Colonic mucosa (tissue), 4 donors: ENCODE measurements around the gene DZIP1. TPM values are rescaled to one million over a fixed set of nuclear protein-coding genes. Genes with fewer than 3 reads are reported as not detected.

Experiments
- DNase-seq: peaks from one replicate; pipeline ENCODE4 v3.0.0-alpha.2; 2020
- H3K27ac ChIP-seq: fragments of 200-600 bp; one replicate; pipeline ENCODE4 v1.8.0; 2021
- H3K27me3 ChIP-seq: fragments of 200-600 bp; one replicate; pipeline ENCODE4 v1.8.0; 2021
- H3K36me3 ChIP-seq: fragments of 200-600 bp; one replicate; pipeline ENCODE4 v1.8.0; 2021
- H3K4me1 ChIP-seq: fragments of 200-600 bp; one replicate; pipeline ENCODE4 v1.8.0; 2021; ENCODE audit warnings: mild to moderate bottlenecking
- H3K4me3 ChIP-seq: fragments of 200-600 bp; one replicate; pipeline ENCODE4 v1.8.0; 2021
- H3K9ac ChIP-seq, 2 donors: one replicate each; pipeline ENCODE4 v1.7.0; 2013; ENCODE audit warnings: control low read depth in 2 of 2, low read depth in 2 of 2, low read length in 2 of 2
- H3K9me3 ChIP-seq: fragments of 200-600 bp; one replicate; pipeline ENCODE4 v1.8.0; 2021
- intact Hi-C: fragments of 100-400 bp; cut with DNase I; formaldehyde crosslinking; loops from one replicate; pipeline ENCODE4 v1.14.1; 2022
- total RNA-seq, 2 donors: library from RNA; stranded (reverse); fragmentation: NEBNext Ultra II Directional in 1 of 2; extraction: Animal tissue kit (Norgen Biotek cat#: 25700) in 1 of 2; gene quantifications; one replicate each; pipeline ENCODE4 v1.2.1, GENCODE V29; 2021
- TF ChIP-seq, protein P1 (sequence below): fragments of 200-600 bp; IDR thresholded peaks from one replicate; pipeline ENCODE4 v1.8.0; 2022; ENCODE audit warnings: antibody characterized with exemption, mild to moderate bottlenecking
- donor health status: healthy.
- donor health status: DM: no; HTN: no; CAD: no.
- donor health status: DM: no; HTN: no; CAD: no.

DZIP1 gene
- total RNA-seq, 2 donors from 2014 or later, result 2.2 to 3.6 TPM

DNA sequence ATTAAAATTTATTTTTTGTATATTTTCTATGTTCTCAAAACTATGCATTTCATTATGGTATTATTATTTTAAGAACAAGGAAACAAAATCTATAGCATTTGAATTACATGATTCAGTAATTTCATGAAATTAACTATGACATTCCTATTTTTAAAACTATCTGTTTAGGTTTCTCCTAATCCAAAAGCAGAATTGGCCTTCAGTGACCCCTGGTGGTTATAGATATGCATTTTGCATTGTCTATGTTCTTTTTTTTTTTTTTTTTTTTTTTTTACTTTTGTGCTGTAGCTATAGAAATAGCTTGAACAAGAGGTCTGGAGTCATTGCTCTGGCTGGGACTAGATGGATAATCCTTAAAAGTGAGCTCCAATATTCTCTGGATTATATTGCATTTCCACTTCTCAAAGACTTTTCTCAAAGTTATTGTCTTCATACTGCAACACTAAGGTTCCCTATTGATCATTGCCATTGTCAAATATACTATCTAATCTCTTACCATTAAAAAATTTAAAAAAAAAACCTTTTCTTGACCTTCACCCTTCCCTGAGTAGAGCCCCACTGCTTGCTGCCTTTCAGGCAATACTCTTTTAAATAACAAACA lies 16.6 kb upstream of the DZIP1 start:
- Histone ChIP-seq H3K4me1 (no peaks in the 10 kb centered on the region), H3K9me3 (no peaks in the 10 kb centered on the region), H3K36me3 (no peaks in the 10 kb centered on the region), H3K27me3 (no peaks in the 10 kb centered on the region), H3K27ac (no peak overlapping the region), H3K4me3 (no peak overlapping the region), H3K9ac (no peak overlapping the region)
- intact Hi-C loops, result loop anchor here (5.0 kb wide), 1 partner anchor 124 kb away; no protein-coding TSS in a partner anchor
- TF ChIP-seq, protein P1, sequence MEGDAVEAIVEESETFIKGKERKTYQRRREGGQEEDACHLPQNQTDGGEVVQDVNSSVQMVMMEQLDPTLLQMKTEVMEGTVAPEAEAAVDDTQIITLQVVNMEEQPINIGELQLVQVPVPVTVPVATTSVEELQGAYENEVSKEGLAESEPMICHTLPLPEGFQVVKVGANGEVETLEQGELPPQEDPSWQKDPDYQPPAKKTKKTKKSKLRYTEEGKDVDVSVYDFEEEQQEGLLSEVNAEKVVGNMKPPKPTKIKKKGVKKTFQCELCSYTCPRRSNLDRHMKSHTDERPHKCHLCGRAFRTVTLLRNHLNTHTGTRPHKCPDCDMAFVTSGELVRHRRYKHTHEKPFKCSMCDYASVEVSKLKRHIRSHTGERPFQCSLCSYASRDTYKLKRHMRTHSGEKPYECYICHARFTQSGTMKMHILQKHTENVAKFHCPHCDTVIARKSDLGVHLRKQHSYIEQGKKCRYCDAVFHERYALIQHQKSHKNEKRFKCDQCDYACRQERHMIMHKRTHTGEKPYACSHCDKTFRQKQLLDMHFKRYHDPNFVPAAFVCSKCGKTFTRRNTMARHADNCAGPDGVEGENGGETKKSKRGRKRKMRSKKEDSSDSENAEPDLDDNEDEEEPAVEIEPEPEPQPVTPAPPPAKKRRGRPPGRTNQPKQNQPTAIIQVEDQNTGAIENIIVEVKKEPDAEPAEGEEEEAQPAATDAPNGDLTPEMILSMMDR, result peak; percentile 60
- no peak for DNase-seq

DNA sequence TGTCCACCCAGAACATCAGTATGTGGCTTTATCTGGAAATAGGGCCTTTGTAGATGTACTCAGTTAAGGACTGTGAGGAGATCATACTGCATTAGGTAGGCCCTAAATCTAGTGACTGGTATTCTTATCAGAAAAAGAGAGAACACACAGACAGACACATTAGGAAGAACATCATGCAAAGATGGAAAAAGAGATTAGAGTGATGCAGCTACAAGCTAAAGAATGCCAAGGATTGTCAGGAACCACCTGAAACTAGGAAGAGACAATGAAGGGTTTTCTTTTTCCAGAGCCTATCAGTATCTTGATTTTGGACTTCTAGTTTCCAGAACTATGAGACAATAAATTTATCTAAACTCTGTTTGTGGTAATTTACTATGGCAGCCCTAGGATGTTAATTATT lies 15.0 kb upstream of the DZIP1 start:
- no peak overlapping the region for H3K9ac ChIP-seq
- no peaks in the 10 kb centered on the region for H3K4me1 ChIP-seq
- DNase-seq, result no peak
- intact Hi-C loops, result no loop called here
- no peak overlapping the region for H3K4me3 ChIP-seq
- no peaks in the 10 kb centered on the region for H3K27me3 ChIP-seq
- no peaks in the 10 kb centered on the region for H3K9me3 ChIP-seq
- H3K27ac ChIP-seq, result no peak overlapping the region
- no peaks in the 10 kb centered on the region for H3K36me3 ChIP-seq
- TF ChIP-seq, protein P1, result no peak

DNA sequence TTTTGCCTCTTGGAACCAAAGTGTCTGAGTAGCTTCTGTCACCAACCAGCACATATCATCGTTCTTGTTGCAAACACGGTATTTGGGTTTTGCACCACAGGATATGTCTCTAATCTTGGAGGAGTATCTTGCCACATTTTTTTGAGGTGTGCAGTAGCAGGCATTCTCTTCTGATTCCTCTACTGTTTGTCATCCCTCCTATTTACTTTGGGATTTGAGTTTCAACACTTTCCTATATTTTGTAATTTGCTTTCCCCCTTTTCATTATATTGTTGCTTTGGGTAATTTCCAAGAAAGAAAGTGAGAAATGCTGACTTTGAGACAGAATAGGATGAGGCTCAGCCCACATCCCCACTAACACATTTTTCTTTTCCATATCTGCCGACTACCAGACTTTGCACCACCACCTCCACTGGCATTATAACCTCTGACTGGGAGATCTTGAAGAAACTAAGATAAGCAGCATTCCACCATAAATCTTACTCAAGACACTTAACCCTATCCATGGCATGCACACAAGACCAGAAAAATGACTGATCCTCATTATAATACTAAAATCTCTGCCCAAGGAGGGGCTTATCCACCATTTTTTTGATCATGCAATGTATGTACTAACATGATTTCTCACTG lies 12.0 kb upstream of the DZIP1 start:
- Histone ChIP-seq H3K36me3 (no peaks in the 10 kb centered on the region), H3K9ac (no peak overlapping the region), H3K27me3 (no peaks in the 10 kb centered on the region), H3K4me1 (no peaks in the 10 kb centered on the region), H3K4me3 (no peak overlapping the region), H3K9me3 (no peaks in the 10 kb centered on the region), H3K27ac (no peak overlapping the region)
- intact Hi-C loops, result no loop called here
- TF ChIP-seq, protein P1, result no peak
- no peak for DNase-seq

DNA sequence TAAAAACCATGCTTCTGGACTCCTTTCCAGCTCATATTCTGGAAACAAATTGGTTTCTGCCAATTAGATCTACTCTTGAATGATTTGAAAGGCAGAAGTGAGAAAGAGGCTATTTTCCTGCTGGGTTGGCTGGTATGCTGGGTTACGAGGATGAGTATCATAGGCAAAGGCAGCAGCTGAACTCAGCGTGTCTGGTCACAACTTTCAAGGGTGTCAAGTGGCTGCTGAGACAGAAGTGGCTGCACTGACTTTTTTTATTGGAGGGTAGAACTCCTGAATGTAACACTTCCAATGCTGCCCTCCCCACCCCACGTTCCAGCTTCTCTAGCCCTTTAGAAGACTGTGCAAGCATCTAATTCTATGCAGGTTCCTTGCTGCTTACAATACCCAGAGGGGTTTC lies 8.3 kb upstream of the DZIP1 start:
- Histone ChIP-seq H3K36me3 (no peaks in the 10 kb centered on the region), H3K9me3 (no peaks in the 10 kb centered on the region), H3K9ac (no peak overlapping the region), H3K27me3 (no peaks in the 10 kb centered on the region), H3K4me1 (no peaks in the 10 kb centered on the region), H3K27ac (no peak overlapping the region), H3K4me3 (no peak overlapping the region)
- TF ChIP-seq, protein P1, result no peak
- no peak for DNase-seq
- intact Hi-C loops, result no loop called here

DNA sequence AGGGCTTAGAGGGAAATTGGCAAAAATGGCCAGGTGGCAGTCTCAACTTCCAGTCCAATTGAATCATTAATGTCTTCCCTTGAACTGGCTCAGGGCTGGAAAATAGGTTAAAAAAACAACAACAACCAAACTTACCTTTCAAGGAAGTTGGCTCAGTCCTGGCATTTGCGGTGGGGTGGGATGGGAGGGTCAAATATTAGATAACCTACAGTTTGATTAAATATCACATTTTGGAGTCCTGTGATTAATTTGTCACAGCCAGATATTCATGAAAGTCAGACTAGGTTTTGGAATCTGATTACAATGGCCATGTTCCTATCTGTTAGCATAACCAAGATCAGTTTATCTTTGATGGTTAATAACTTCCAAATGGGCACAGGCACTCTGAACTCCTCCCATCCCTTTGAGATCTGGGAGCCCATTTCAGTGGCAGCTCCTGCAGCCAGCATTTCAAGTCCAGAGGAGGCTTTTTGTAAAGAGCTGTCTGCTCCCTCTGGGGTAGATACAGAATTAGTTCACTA lies 7.8 kb upstream of the DZIP1 start:
- H3K4me3 ChIP-seq, result no peak overlapping the region
- no peaks in the 10 kb centered on the region for H3K4me1 ChIP-seq
- TF ChIP-seq, protein P1, result no peak
- DNase-seq, result no peak
- no peaks in the 10 kb centered on the region for H3K9me3 ChIP-seq
- no peaks in the 10 kb centered on the region for H3K27me3 ChIP-seq
- H3K36me3 ChIP-seq, result no peaks in the 10 kb centered on the region
- no peak overlapping the region for H3K27ac ChIP-seq
- intact Hi-C loops, result no loop called here
- H3K9ac ChIP-seq, result no peak overlapping the region
